RWPE2 (cell line): ENCODE data around the gene PLXND1.

Source experiments
- ATAC-seq: fragments of 200-7000 bp; cut with Tn5 transposase; 3 replicates; pipeline ENCODE4 v1.9.1; 2021; ENCODE audit warnings: low read depth
- DNase-seq: peaks from one replicate; pipeline ENCODE4 v3.0.0-alpha.2; 2020; ENCODE audit warnings: low spot score
- H3K27ac ChIP-seq: fragments of 450-650 bp; 2 replicates; pipeline ENCODE4 v1.5.1; 2017; ENCODE audit warnings: mild to moderate bottlenecking; ENCODE audit not compliant: poor library complexity, severe bottlenecking
- H3K27me3 ChIP-seq: fragments of 250-450 bp; sonication (Bioruptor Pico); 2 replicates; pipeline ENCODE4 v1.5.1; 2021; ENCODE audit warnings: mild to moderate bottlenecking, moderate library complexity; ENCODE audit not compliant: insufficient read depth, poor library complexity, severe bottlenecking
- H3K36me3 ChIP-seq: fragments of 250-450 bp; sonication (Bioruptor Pico); 2 replicates; pipeline ENCODE4 v1.5.1; 2020; ENCODE audit warnings: low read depth, mild to moderate bottlenecking, moderate library complexity
- H3K4me1 ChIP-seq: fragments of 250-450 bp; sonication (Bioruptor Pico); 2 replicates; pipeline ENCODE4 v1.5.1; 2021; ENCODE audit warnings: mild to moderate bottlenecking, moderate library complexity; ENCODE audit not compliant: insufficient read depth, poor library complexity, severe bottlenecking
- H3K4me3 ChIP-seq: fragments of 250-450 bp; sonication (Bioruptor Pico); 2 replicates; pipeline ENCODE4 v1.5.1; 2021; ENCODE audit warnings: mild to moderate bottlenecking, moderate library complexity; ENCODE audit not compliant: severe bottlenecking
- H3K9me3 ChIP-seq: fragments of 250-450 bp; sonication (Bioruptor Pico); 2 replicates; pipeline ENCODE4 v1.5.1; 2021; ENCODE audit warnings: mild to moderate bottlenecking, moderate library complexity; ENCODE audit not compliant: severe bottlenecking
- TF ChIP-seq, protein P1 (sequence below): fragments of 450-650 bp; IDR thresholded peaks from one replicate; pipeline ENCODE4 v1.5.1; 2017; ENCODE audit warnings: mild to moderate bottlenecking, moderate library complexity; ENCODE audit not compliant: poor library complexity, severe bottlenecking

The PLXND1 gene

DNA sequence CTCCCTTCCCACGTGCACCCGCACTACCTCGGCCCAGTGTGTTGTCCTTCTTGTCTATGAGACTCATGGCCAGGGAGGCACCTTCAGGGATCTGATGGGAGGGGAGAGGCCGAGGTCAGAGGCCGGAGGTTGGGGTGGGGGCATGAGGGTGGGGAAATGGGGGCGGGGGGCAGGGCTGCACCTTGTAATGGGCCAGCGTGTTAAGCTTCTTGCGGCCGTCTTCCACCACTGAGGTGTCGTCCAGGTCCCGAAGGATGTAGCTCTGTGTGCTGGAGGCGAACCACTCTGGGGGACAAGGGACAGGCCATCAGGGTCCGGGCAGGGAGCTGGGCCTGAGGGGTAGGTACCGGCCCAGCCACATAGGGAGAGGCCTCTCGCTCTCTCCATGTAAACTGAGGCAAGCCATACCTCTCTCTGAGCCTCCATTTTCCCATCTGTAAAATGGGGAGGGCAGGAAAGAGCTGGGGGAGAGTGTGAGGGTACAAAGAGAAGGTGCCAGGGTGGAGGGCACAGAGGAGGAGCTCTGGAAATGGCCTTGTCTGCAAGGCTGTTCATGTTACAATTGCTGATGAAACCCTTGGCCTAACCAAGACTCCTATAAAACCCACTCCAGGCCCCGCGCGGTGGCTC lies 44.7 kb downstream of the PLXND1 start:
- Histone ChIP-seq H3K27ac (no peak overlapping the region), H3K27me3 (no peaks in the 10 kb centered on the region), H3K36me3 (no peaks in the 10 kb centered on the region), H3K4me3 (no peak overlapping the region), H3K4me1 (no peaks in the 10 kb centered on the region), H3K9me3 (no peaks in the 10 kb centered on the region)
- ATAC-seq = no peak
- DNase-seq = no peak
- TF ChIP-seq, protein P1, sequence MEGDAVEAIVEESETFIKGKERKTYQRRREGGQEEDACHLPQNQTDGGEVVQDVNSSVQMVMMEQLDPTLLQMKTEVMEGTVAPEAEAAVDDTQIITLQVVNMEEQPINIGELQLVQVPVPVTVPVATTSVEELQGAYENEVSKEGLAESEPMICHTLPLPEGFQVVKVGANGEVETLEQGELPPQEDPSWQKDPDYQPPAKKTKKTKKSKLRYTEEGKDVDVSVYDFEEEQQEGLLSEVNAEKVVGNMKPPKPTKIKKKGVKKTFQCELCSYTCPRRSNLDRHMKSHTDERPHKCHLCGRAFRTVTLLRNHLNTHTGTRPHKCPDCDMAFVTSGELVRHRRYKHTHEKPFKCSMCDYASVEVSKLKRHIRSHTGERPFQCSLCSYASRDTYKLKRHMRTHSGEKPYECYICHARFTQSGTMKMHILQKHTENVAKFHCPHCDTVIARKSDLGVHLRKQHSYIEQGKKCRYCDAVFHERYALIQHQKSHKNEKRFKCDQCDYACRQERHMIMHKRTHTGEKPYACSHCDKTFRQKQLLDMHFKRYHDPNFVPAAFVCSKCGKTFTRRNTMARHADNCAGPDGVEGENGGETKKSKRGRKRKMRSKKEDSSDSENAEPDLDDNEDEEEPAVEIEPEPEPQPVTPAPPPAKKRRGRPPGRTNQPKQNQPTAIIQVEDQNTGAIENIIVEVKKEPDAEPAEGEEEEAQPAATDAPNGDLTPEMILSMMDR = no peak

DNA sequence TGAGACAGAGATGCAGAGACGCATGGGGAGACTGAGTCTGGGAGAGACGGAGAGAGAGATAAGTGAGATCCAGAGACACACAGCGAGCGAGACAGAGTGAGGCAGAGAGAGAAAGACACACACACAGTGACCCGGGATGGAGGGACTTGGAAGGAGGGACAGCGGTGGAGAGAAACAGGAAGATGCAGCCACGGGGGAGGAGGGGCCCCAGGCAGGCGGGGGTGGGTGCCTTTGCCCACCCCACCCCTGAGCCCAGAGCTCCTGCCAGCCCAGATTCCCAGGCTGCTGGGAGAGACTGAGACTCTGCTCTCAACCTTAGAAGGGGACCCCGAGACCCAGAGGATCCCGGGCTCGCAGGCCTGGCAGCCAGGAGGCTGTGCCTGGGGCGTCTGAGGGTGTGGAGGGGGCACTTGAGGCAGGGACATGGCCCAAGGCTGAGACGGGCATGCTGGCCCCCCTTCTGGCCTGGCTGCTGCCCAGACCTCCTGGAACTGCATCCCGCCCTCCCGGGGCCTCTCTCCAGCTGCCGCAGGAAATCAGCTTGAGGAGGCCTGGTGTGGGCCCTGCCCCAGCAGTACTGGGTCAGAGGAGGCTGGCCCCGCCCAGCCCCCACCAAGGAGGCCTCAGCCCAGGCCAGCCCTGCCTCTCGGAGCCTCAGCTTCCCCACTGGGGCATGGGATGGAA lies 45.4 kb downstream of the PLXND1 start:
- Histone ChIP-seq H3K4me1 (no peaks in the 10 kb centered on the region), H3K36me3 (no peaks in the 10 kb centered on the region), H3K4me3 (no peak overlapping the region), H3K27ac (no peak overlapping the region), H3K9me3 (no peaks in the 10 kb centered on the region), H3K27me3 (no peaks in the 10 kb centered on the region)
- ATAC-seq (0 out of 3 replicates have a peak, but pooled peaks have one; percentile 20), DNase-seq (no peak)
- TF ChIP-seq, protein P1 = no peak

DNA sequence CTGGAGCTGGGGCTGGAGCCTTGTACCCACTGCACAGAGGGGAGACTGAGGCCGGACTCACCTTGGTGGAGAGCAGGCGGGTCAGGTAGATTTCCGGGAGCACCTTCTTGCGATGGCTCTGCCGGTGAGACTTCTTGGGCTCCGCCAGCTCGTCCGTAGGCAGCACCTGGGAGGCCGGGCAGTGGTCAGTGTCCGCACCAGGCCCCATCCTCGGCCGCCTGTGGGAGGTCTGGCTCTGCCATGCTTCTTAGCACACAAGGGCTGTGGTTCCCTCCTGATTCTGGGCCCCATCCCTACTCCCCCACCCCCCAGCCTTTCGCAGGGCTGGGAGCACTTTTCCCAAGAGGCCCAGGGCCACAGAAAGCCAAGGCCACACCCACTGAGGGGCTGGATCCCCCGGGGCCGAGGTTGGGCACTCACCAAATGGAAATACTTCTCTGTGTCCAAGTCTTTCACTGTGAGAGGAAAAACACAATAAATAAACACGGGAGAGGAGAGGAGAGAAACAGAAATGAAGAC lies 46.1 kb downstream of the PLXND1 start:
- no peaks in the 10 kb centered on the region for H3K4me1 ChIP-seq
- no peaks in the 10 kb centered on the region for H3K36me3 ChIP-seq

DNA sequence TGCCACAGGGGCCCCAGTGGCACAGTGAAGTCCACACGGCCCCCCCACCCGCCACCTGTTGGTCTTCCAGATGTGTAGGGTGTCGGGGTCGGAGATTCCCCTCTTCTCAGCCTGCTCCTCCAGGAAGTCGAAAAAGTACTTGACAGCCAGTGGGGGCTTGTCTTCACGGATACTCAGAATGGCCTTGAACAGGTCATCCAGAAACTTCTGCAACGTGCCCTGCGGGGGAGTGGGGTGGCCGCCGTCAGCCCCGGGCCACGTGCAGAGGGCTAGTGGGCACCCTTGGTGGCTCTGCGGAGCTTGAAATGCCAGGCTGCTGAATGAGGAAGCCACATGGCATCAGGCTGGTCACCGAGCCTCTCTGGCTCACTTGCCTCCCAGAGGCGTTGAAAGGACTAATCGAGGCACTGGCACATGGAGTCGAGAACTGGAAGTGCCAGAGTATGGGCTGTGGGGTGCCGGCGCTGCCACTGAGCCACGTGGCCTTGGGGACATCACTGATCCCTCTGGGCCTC lies 46.9 kb downstream of the PLXND1 start:
- TF ChIP-seq, protein P1 = no peak
- no peaks in the 10 kb centered on the region for H3K36me3 ChIP-seq
- H3K4me1 ChIP-seq = no peaks in the 10 kb centered on the region
- H3K4me3 ChIP-seq = no peak overlapping the region
- ATAC-seq = no peak
- H3K27me3 ChIP-seq = no peaks in the 10 kb centered on the region
- H3K27ac ChIP-seq = no peak overlapping the region
- H3K9me3 ChIP-seq = no peaks in the 10 kb centered on the region
- DNase-seq = no peak

More for the DNA sequence above, 46.1 kb downstream of the PLXND1 start:
- no peaks in the 10 kb centered on the region for H3K9me3 ChIP-seq
- TF ChIP-seq, protein P1 = no peak
- no peak overlapping the region for H3K4me3 ChIP-seq
- H3K27ac ChIP-seq = no peak overlapping the region
- DNase-seq (no peak), ATAC-seq (no peak)
- no peaks in the 10 kb centered on the region for H3K27me3 ChIP-seq
